ENCODE data around the gene TP63. TPM values are rescaled to one million over a fixed set of nuclear protein-coding genes. Genes with fewer than 3 reads are reported as not detected.
A peak's percentile ranks its signal among the peaks of the same experiment; 100 is the strongest.

TP63 gene
- polyA plus RNA-seq, 1 experiment: not detected

- Histone ChIP-seq H3K27me3 (ENCODE audit: control insufficient read depth, insufficient read depth, low read length) (no peaks in the 10 kb centered on the region), H3K4me3 (ENCODE audit: low read depth, low read length) (no peak overlapping the region), H3K27ac (ENCODE audit: low read depth, low read length) (no peak overlapping the region), H3K9me3 (ENCODE audit: control insufficient read depth, insufficient read depth, low read length) (no peaks in the 10 kb centered on the region)
- no peak for DNase-seq (ENCODE audit: low read depth, low spot score)
- ChIA-PET CTCF (interaction anchor here (0.6 kb wide), 1 partner anchor 10 kb away, joined by 3 read pairs; no protein-coding TSS in a partner anchor), POLR2A (no interaction called here)
- no peak for TF ChIP-seq CTCF (IDR thresholded peaks at IDR 0.05; ENCODE audit: low read depth, low read length)
Observed at GRCh38 chr3:189708375-189708774, 77.2 kb downstream of the TP63 start.

GRCh38 chr3:189710620-189711402 is 79.6 kb downstream of the TP63 start:
- ChIA-PET CTCF (interaction anchor here (0.9 kb wide), 1 partner anchor 238 kb away, joined by 3 read pairs; no protein-coding TSS in a partner anchor), POLR2A (interaction anchor here (0.6 to 0.9 kb wide), 2 partner anchors 21 to 25 kb away, joined by 3 read pairs; no protein-coding TSS in a partner anchor)
- Histone ChIP-seq H3K9me3 (ENCODE audit: control insufficient read depth, insufficient read depth, low read length) (no peaks in the 10 kb centered on the region), H3K27me3 (ENCODE audit: control insufficient read depth, insufficient read depth, low read length) (no peaks in the 10 kb centered on the region), H3K4me3 (ENCODE audit: low read depth, low read length) (no peak overlapping the region), H3K27ac (ENCODE audit: low read depth, low read length) (no peak overlapping the region)
- TF ChIP-seq CTCF (IDR thresholded peaks at IDR 0.05; ENCODE audit: low read depth, low read length): no peak
- peak; percentile 94 for DNase-seq (ENCODE audit: low read depth, low spot score)

- POLR2A ChIA-PET: no interaction called here
Observed at GRCh38 chr3:189712906-189713483, 81.8 kb downstream of the TP63 start.

GRCh38 chr3:189714991-189715961 is 84.1 kb downstream of the TP63 start:
- Histone ChIP-seq H3K27ac (ENCODE audit: low read depth, low read length) (no peak overlapping the region), H3K27me3 (ENCODE audit: control insufficient read depth, insufficient read depth, low read length) (no peaks in the 10 kb centered on the region), H3K4me3 (ENCODE audit: low read depth, low read length) (no peak overlapping the region), H3K9me3 (ENCODE audit: control insufficient read depth, insufficient read depth, low read length) (no peaks in the 10 kb centered on the region)
- no peak for DNase-seq (ENCODE audit: low read depth, low spot score)
- CTCF ChIA-PET: no interaction called here
- POLR2A ChIA-PET: no interaction called here
- TF ChIP-seq CTCF (IDR thresholded peaks at IDR 0.05; ENCODE audit: low read depth, low read length): no peak

More at GRCh38 chr3:189712906-189713483, 81.8 kb downstream of the TP63 start:
- no peaks in the 10 kb centered on the region for H3K27me3 ChIP-seq (ENCODE audit: control insufficient read depth, insufficient read depth, low read length)
- no peaks in the 10 kb centered on the region for H3K9me3 ChIP-seq (ENCODE audit: control insufficient read depth, insufficient read depth, low read length)
- no peak overlapping the region for H3K27ac ChIP-seq (ENCODE audit: low read depth, low read length)
- no peak for DNase-seq (ENCODE audit: low read depth, low spot score)
- CTCF ChIA-PET: no interaction called here
- TF ChIP-seq CTCF (IDR thresholded peaks at IDR 0.05; ENCODE audit: low read depth, low read length): no peak
- H3K4me3 ChIP-seq (ENCODE audit: low read depth, low read length): no peak overlapping the region

Data from AG04450 (cell line).